Panc1 (cell line): ENCODE data around the gene ZDHHC19.

Experiments used
- CTCF ChIP-seq: fragments of 450-650 bp; IDR thresholded peaks from 2 replicates; pipeline ENCODE4 v1.5.1; 2017; ENCODE audit warnings: mild to moderate bottlenecking
- POLR2AphosphoS5 ChIP-seq: IDR thresholded peaks from 2 replicates; pipeline ENCODE4 v1.6.1; 2012; ENCODE audit warnings: mild to moderate bottlenecking, low read depth, low read length, moderate library complexity
- REST ChIP-seq, 2 experiments: IDR thresholded peaks; 2 replicates each; pipeline ENCODE4 v1.6.1; 2011 to 2012; ENCODE audit warnings: low read depth in 2 of 2, control low read depth in 1 of 2, low read length in 1 of 2, mild to moderate bottlenecking in 1 of 2, moderate library complexity in 1 of 2; ENCODE audit not compliant: insufficient read depth in 1 of 2
- SIN3A ChIP-seq: IDR thresholded peaks from 2 replicates; pipeline ENCODE4 v1.6.1; 2012; ENCODE audit warnings: low read depth, mild to moderate bottlenecking, low read length, moderate library complexity, borderline replicate concordance; ENCODE audit not compliant: insufficient read depth
- TCF7L2 ChIP-seq: IDR thresholded peaks from 2 replicates; pipeline ENCODE4 v1.6.1; 2011; ENCODE audit warnings: mild to moderate bottlenecking, low read depth, low read length, inconsistent platforms

GRCh38 chr3:196163666-196164493 is 47.3 kb downstream of the ZDHHC19 start:
- TF ChIP-seq SIN3A (no peak), CTCF (no peak), TCF7L2 (no peak), POLR2AphosphoS5 (no peak), REST (IDR thresholded peaks at IDR 0.05; ENCODE audit: insufficient read depth in 1 of 2, low read depth in 2 of 2, low read length in 1 of 2) (no peak)
